ENCODE measurements around the gene C1orf50.
"Not testable (repeated sequence)": the region's sequence is repeated elsewhere in the genome, so short reads cannot be mapped to it uniquely, and the experiment has no call there.

Gene C1orf50

GRCh38 chr1:42750041-42750440, 17.0 kb upstream of the C1orf50 start:
- Histone ChIP-seq H3K9me3 (ENCODE audit: control insufficient read depth, low read length) (no peaks in the 10 kb centered on the region), H3K27ac (no peak overlapping the region), H3K4me3 (ENCODE audit: low read depth, low read length) (no peak overlapping the region), H3K4me1 (no peaks in the 10 kb centered on the region), H3K36me3 (ENCODE audit: control insufficient read depth, insufficient read depth, low read length) (no peaks in the 10 kb centered on the region), H3K4me2 (ENCODE audit: low read length) (no peak overlapping the region), H3K79me2 (no peaks in the 10 kb centered on the region), H3K27me3 (ENCODE audit: control insufficient read depth, insufficient read depth, low read length) (no peaks in the 10 kb centered on the region), H2AFZ (no peak overlapping the region), H3K9ac (no peak overlapping the region)
- no peak for TF ChIP-seq CTCF (IDR thresholded peaks at IDR 0.05)

GRCh38 chr1:42751511-42752070, 15.5 kb upstream of the C1orf50 start:
- not testable (repeated sequence) for H3K27ac ChIP-seq; H3K36me3 ChIP-seq (ENCODE audit: control insufficient read depth, insufficient read depth, low read length); H3K4me2 ChIP-seq (ENCODE audit: low read length); H3K27me3 ChIP-seq (ENCODE audit: control insufficient read depth, insufficient read depth, low read length); H3K9ac ChIP-seq; H3K9me3 ChIP-seq (ENCODE audit: control insufficient read depth, low read length); H2AFZ ChIP-seq; H3K4me3 ChIP-seq (ENCODE audit: low read depth, low read length); H3K79me2 ChIP-seq; H3K4me1 ChIP-seq

GRCh38 chr1:42752284-42752683, 14.8 kb upstream of the C1orf50 start:
- no peak overlapping the region for H3K27ac ChIP-seq
- no peak overlapping the region for H3K4me2 ChIP-seq (ENCODE audit: low read length)
- H3K4me3 ChIP-seq (ENCODE audit: low read depth, low read length) = no peak overlapping the region
- no peaks in the 10 kb centered on the region for H3K36me3 ChIP-seq (ENCODE audit: control insufficient read depth, insufficient read depth, low read length)
- H3K9ac ChIP-seq = no peak overlapping the region
- TF ChIP-seq CTCF (IDR thresholded peaks at IDR 0.05) = no peak
- H3K27me3 ChIP-seq (ENCODE audit: control insufficient read depth, insufficient read depth, low read length) = no peaks in the 10 kb centered on the region
- no peaks in the 10 kb centered on the region for H3K9me3 ChIP-seq (ENCODE audit: control insufficient read depth, low read length)
- H3K4me1 ChIP-seq = no peaks in the 10 kb centered on the region
- H3K79me2 ChIP-seq = no peaks in the 10 kb centered on the region
- no peak overlapping the region for H2AFZ ChIP-seq

- no peak overlapping the region for H3K4me2 ChIP-seq (ENCODE audit: low read length)
- no peaks in the 10 kb centered on the region for H3K36me3 ChIP-seq (ENCODE audit: control insufficient read depth, insufficient read depth, low read length)
- H3K9me3 ChIP-seq (ENCODE audit: control insufficient read depth, low read length) = no peaks in the 10 kb centered on the region
- no peak overlapping the region for H3K9ac ChIP-seq
- no peak overlapping the region for H2AFZ ChIP-seq
- no peaks in the 10 kb centered on the region for H3K79me2 ChIP-seq
- no peak overlapping the region for H3K4me3 ChIP-seq (ENCODE audit: low read depth, low read length)
- H3K27me3 ChIP-seq (ENCODE audit: control insufficient read depth, insufficient read depth, low read length) = no peaks in the 10 kb centered on the region
- H3K27ac ChIP-seq = no peak overlapping the region
- no peak for TF ChIP-seq CTCF (IDR thresholded peaks at IDR 0.05)
- H3K4me1 ChIP-seq = no peaks in the 10 kb centered on the region
Measured at GRCh38 chr1:42753070-42753469, 14.0 kb upstream of the C1orf50 start.

- Histone ChIP-seq H3K27me3 (ENCODE audit: control insufficient read depth, insufficient read depth, low read length) (no peaks in the 10 kb centered on the region), H3K9me3 (ENCODE audit: control insufficient read depth, low read length) (no peaks in the 10 kb centered on the region), H3K36me3 (ENCODE audit: control insufficient read depth, insufficient read depth, low read length) (no peaks in the 10 kb centered on the region), H2AFZ (no peak overlapping the region), H3K4me2 (ENCODE audit: low read length) (no peak overlapping the region), H3K27ac (no peak overlapping the region), H3K9ac (no peak overlapping the region), H3K4me1 (no peaks in the 10 kb centered on the region), H3K4me3 (ENCODE audit: low read depth, low read length) (no peak overlapping the region), H3K79me2 (no peaks in the 10 kb centered on the region)
- peak; percentile 62 for TF ChIP-seq CTCF (IDR thresholded peaks at IDR 0.05)
Measured at GRCh38 chr1:42756956-42757891, 9.8 kb upstream of the C1orf50 start.

Measured in parathyroid adenoma (tissue), 2 donors.